NCI-H82 treated with DMSO at 0.1 percent for 48 hours (cell line): ENCODE data around the gene LONP1.

Experiments
- DNase-seq: peaks from one replicate; lab custom pipeline; 2025; ENCODE audit not compliant: unreplicated experiment; lab: John Stamatoyannopoulos, UW

Gene LONP1

DNA sequence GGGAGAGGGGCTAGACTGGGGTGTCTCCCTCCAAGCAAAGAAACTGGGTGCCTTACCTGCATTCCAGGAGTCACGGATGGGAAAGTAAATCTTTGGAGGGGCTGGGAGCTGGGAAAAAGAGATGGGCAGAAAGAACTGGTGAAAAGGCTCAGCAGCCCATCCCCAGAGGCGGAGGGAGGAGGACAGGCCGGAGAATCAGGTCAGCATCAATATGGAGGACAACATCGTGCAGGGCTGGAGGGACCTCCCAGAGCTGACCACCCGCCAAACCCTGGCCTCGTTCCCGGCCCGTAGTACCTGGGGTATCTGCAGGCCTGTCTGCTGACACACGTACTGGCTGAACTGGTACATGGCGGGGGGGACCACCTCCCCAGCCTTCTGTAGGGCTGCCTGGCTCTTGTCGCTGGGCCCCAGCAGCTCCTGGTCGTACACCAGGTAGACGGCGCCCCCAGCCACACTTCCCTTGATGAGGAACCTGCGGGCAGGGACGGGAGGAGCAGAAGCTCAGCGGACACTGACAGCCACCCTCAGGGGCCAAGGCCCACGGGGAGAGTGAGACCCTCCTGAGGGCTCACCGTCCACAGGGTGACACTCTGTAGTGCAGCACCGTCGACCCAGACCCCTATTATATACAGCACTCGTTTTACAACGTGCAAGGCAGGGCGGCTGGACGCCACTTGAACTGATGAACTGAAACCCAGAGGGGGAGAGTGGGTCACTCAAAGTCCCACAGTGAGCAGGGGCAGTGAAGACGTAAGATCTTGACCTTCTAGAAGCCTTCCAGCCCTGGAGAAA lies 40.5 kb downstream of the LONP1 start:
- no peak for DNase-seq

GRCh38 chr19:5678071-5678718 lies 41.8 kb downstream of the LONP1 start:
- no peak for DNase-seq

DNA sequence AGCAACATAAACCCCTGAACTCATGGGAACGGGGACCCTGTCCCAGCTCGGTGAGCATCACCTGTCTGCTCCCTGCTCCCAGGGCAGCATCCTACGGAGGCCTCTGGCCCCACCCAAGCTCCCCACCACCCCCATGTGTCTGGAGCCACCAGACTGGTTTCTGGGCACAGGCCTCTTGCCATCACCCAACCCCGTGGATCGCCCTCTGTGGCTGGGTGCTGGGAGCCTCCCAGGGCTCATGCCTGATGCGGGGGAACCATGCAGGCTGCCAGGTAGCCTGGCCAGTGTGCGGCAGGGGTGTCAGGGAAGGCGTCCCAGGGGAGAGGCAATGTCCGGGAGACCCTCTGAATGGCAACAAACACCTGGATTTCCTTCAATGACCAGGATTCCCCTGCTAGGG lies 42.4 kb downstream of the LONP1 start:
- DNase-seq = no peak

DNA sequence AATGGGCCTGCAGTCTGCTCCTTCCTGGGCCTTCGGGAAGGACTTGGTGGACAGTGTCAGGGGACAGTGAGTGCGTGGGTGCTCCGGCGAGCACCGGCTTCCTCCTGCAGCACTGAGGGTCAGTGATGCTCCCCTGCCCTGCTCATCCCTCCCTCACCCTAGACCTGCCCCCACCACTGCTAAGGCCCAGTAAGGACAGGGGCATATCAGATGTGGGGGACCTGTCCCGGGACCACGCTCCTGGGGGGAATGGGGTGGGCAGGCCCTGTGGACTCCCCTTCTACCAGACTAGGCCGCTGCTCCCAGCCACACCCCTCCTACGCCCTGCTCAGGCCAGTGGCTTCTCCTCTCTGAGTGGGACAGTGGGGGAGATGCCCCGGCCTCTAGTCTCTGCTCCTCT lies 42.8 kb downstream of the LONP1 start:
- no peak for DNase-seq

DNA sequence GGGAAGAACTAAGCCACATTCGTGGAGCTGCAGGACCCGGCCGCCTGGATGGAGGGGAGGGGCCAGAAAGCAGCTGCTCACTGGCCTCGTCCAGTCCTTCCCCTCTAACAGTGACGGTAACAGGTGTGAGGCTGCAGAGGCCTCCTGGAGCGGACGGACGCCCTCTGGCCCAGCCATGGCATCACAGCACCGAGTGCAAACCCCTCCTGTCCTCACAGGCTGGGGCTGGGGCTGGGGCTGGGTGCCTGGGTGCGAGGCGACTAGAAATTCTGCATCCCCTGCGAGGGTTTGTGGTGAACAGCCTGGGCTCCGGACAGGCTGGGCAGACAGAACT lies 43.2 kb downstream of the LONP1 start:
- DNase-seq = no peak

GRCh38 chr19:5676105-5676771 lies 43.7 kb downstream of the LONP1 start:
- DNase-seq = no peak

DNA sequence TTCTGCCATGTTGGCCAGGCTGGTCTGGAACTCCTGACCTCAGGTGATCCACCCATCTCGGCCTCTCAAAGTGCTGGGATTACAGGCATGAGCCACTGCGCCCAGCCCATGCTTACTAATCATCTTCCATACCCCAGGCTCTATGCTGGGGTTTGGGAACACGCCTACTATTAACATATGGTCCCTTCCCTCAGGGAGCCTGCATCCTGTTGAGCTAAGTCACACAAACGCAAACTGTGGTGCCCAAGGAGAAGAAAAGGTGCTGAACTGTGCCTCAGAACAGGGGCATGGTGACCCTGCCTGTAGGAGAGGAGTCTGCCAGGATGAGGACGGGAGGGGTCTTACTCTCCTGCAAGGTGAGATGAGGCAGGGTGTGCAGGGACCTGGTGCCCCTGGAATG lies 45.2 kb downstream of the LONP1 start:
- DNase-seq = no peak

DNA sequence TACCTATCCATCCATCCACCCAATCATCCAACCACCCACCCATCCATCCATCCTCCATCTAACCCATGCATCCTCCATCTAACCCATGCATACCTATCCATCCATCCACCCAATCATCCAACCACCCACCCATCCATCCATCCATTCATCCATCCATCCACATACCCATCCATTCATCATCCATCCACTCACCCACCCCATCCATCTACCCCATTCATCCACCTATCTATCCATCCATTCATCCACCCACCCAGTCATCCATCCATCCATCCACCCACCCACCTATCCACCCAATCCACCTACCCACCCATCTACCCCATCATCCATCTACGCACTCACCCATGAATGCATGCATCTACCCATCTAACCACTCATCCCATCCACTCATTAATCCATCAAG lies 46.2 kb downstream of the LONP1 start:
- DNase-seq = no peak

GRCh38 chr19:5672708-5673459 lies 47.1 kb downstream of the LONP1 start:
- DNase-seq = no peak

DNA sequence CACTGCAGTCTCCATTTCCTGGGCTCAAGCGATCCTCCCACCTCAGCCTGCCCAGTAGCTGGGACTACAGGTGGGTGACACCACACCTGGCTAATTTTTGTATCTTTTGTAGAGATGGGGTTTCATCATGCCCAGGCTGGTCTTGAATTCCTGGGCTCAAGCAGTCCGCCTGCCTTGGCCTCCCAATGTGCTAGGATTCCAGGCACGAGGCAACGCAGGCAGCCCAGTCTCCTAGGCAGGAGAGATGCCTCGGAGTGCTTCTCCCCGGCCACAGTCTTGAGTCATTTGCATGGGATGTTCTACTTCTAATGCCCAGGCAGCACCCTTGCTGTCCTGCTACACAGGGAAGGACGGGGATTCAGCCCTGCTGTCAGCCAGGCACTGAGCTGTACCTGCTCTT lies 48.3 kb downstream of the LONP1 start:
- DNase-seq = no peak

- DNase-seq = no peak
These were observed 50.7 kb downstream of the LONP1 start for GRCh38 chr19:5669212-5669611.

DNA sequence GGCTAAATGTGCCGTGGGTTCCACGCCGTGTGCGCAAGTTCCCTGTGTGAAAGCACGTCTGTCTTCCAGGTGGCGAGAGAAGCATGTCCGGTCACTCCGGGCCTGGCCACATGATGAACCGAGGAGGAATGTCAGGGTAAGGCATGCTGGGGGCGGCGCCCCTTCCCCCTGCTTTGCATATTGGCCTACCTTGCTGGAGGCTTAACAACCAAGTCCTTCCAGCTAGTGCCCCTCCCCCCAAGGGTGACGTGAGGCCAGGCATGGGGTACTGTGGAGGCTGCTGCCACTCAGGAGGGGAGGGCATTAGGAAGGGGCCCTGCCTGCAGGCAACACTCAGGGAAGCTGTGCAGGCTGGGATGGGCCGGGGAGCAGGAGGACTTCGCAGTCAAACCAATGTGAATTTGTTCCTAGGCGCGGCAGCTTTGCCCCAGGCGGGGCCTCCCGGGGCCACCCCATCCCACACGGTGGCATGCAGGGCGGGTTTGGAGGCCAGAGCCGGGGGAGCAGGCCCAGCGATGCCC lies 52.1 kb downstream of the LONP1 start:
- peak; percentile 1 for DNase-seq

DNA sequence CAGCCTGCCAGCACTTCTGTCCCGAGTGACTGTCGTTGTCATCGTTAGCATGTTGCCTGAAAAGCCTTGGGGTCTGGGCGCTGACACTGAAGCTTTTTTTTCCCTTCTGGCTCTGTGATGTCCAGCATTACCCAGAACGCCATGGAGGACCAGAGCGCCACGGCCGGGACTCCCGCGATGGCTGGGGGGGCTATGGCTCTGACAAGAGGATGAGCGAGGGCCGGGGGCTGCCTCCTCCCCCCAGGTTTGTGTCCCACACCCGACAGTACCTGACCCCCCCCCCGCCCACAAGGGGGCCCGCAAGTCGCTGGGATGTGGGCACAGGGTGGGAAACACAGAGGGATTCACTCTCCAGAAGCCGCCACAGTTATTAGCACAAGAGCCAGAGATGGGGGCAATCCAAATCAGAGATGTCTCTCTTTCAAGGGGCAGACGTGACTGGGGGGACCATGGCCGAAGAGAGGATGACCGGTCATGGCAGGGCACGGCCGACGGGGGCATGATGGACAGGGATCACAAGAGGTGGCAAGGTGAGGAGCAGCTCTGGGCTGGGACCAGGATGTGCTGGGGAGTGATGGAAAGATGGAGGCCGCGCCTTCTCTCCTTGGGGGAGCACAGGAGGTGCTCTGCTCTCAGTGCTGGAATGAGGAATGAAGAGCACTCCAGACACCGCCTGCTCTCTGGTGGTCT lies 52.9 kb downstream of the LONP1 start:
- DNase-seq = no peak

- DNase-seq = no peak
These were observed 54.0 kb downstream of the LONP1 start for GRCh38 chr19:5665781-5666513.

DNA sequence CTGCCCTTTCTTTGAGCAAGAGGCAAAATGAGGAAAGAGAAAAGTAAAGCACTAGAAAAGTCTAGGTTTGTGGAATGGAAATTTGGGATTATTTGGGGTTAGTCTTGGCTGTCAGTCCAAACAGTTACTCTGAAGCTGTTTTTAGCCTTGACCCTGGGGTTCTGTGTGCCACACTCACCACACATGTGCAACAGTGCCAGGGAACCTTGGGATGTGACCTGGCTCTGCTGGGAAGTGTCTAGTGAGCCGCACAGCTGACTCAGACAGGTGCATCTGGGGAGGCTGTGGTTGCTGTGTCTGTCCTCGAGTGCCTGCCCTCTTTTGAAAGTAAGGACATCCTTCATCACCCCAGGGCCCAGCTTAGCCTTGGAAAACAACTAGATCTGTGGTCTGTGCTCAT lies 55.4 kb downstream of the LONP1 start:
- no peak for DNase-seq

DNA sequence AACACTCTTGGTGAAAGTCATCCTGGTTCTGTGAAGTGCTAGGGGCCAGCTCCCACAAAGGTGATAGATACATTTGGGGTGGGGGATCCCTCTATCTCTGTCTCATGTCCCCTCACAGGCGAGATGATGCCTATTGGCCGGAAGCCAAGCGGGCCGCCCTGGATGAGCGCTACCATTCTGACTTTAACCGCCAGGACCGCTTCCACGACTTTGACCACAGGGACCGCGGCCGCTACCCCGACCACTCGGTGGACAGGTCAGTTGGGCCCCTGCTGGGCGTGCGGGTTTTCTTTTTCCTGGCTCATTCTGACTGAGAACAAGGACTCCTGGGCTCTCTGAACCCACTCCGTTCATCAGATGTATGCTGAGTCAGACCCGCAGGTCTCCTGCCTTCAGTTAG lies 56.0 kb downstream of the LONP1 start:
- no peak for DNase-seq

DNA sequence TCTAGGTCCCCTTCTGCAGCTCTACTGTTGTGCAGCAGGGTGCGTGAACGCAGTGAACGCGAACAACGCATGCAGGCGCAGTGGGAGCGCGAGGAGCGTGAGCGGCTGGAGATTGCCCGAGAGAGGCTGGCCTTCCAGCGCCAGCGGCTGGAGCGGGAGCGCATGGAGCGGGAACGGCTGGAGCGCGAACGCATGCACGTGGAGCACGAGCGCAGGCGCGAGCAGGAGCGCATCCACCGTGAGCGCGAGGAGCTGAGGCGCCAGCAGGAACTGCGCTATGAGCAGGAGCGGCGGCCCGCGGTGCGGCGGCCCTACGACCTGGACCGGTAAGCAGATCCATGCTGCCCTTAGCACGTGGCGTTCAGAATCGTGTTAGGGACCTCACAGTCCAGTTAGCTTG lies 58.5 kb downstream of the LONP1 start:
- no peak for DNase-seq

- DNase-seq = no peak
These were observed 64.5 kb downstream of the LONP1 start for GRCh38 chr19:5655412-5655811.

DNA sequence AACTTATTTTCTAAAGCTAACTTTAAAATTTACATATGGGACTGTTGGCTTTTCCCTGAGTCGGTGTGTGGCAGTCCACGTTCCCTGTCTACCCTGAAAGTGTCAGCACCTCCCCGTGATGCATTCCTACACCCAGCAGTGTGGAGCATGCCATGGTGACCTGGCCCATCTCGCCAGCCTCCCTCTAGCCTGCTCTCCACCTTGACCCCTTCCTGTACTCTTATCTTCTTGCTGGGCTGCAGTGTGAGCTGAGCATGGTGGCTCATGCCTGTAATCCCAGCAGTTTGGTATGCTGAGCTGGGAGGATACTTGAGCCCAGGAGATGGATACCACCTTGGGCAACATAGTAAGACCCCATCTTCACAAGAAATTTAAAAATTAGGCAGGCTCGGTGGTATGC lies 65.0 kb downstream of the LONP1 start:
- DNase-seq = no peak

DNA sequence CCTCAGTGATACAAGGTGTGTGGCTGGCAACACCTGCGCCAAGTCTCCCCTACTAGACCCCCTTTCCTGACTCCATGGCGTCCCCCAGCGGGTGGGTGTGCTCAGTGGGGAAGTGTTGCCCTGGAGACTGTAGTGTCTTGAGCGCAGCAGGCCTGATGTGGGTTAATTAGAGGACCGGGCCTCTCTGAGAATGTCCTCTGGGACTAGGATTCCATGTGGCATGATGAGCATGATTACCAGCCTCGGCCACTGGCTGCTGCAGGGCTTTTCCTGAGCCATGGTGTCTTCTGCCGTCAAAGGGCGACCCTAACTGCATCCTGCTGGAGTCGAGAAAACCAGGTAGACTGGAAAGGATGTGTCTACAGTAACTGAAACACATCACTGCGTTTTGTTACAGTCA lies 67.7 kb downstream of the LONP1 start:
- DNase-seq = no peak
